ENCODE data around the gene C14orf119.
A peak's percentile ranks its signal among the peaks of the same experiment; 100 is the strongest.

- peak in 1 of 5 experiments; percentile 4 for TF ChIP-seq CTCF (IDR thresholded peaks at IDR 0.05 in 4 of 5, conservative IDR thresholded peaks at IDR 0.05 in 1 of 5)
- peak; percentile 56 to 69 for TF ChIP-seq POLR2A (IDR thresholded peaks at IDR 0.05)
Measured at GRCh38 chr14:23095196-23096108, at the start of gene C14orf119.

Data from gastrocnemius medialis (tissue), 4 donors.